GM12878 (cell line): ENCODE data around the gene DIO3. TPM values are rescaled to one million over a fixed set of nuclear protein-coding genes. Genes with fewer than 3 reads are reported as not detected.

Source experiments
- ATAC-seq: fragments of 200-7000 bp; cut with Tn5 transposase; 3 replicates; pipeline ENCODE4 v1.9.1; 2020; ENCODE audit warnings: mild to moderate bottlenecking, moderate library complexity
- BruUV-seq: library from RNA; stranded (reverse); fragments of 400-500 nt; replicated peaks from 2 replicates; lab custom pipeline; 2021; lab: Mats Ljungman, UMichigan
- CTCF ChIA-PET: fragments of 300-600 bp; sonication (Branson Sonifier 250); formaldehyde crosslinking; extraction: SDS; loops from one replicate; lab custom pipeline; 2021; ENCODE audit warnings: inconsistent platforms; lab: Yijun Ruan, JAX
- POLR2A ChIA-PET: fragments of 350-600 bp; formaldehyde crosslinking; extraction: SDS; loops from one replicate; lab custom pipeline; 2021; ENCODE audit warnings: inconsistent platforms; lab: Charles Lee
- RAD21 ChIA-PET: fragments of 300-600 bp; sonication (Branson Sonifier 250); formaldehyde crosslinking; loops from one replicate; lab custom pipeline; 2023; ENCODE audit warnings: antibody characterized with exemption; ENCODE audit not compliant: unreplicated experiment; lab: Charles Lee
- SMC1A ChIA-PET: fragments of 300-600 bp; sonication (Branson Sonifier 250); formaldehyde crosslinking; loops from one replicate; lab custom pipeline; 2023; ENCODE audit not compliant: unreplicated experiment, uncharacterized antibody; lab: Charles Lee
- DNase-seq: peaks from one replicate; pipeline ENCODE4 v3.0.0-alpha.2; 2011; ENCODE audit warnings: low read depth, low spot score
- FAIRE-seq: peaks from 3 replicates; lab custom pipeline; 2011; peaks lifted over from hg19 to GRCh38; lab: Jason Lieb, UNC
- H2AFZ ChIP-seq: 2 replicates; pipeline ENCODE4 v1.6.0; 2011; ENCODE audit warnings: low read depth, low read length, control low read depth; ENCODE audit not compliant: control insufficient read depth
- H3K27ac ChIP-seq: 2 replicates; pipeline ENCODE4 v1.5.1; 2011; ENCODE audit warnings: control low read depth; ENCODE audit not compliant: control insufficient read depth, insufficient read depth
- H3K27me3 ChIP-seq, 2 experiments: replicated peaks in 1 of 2; 2 replicates each; pipeline versions ENCODE4 v1.6.0 to v1.6.1; 2011; ENCODE audit warnings: low read length in 1 of 2; ENCODE audit not compliant: control insufficient read depth in 2 of 2, insufficient read depth in 2 of 2
- H3K36me3 ChIP-seq, 2 experiments: 2 replicates each; pipeline ENCODE4 v1.5.1; 2011; ENCODE audit warnings: low read length in 1 of 2; ENCODE audit not compliant: control insufficient read depth in 2 of 2, insufficient read depth in 2 of 2
- H3K4me1 ChIP-seq: 2 replicates; pipeline ENCODE4 v1.6.1; 2011; ENCODE audit warnings: mild to moderate bottlenecking, low read length, moderate library complexity, mixed read lengths; ENCODE audit not compliant: control insufficient read depth, insufficient read depth
- H3K4me2 ChIP-seq: 2 replicates; pipeline ENCODE4 v1.6.0; 2011; ENCODE audit warnings: control low read depth; ENCODE audit not compliant: control insufficient read depth, insufficient read depth
- H3K4me3 ChIP-seq: fragments of 200-600 bp; sonication (generic); 2 replicates; pipeline ENCODE4 v1.5.1; 2016
- H3K79me2 ChIP-seq: 2 replicates; pipeline ENCODE4 v1.6.0; 2011; ENCODE audit warnings: low read length; ENCODE audit not compliant: control insufficient read depth, insufficient read depth
- H3K9ac ChIP-seq: 2 replicates; pipeline ENCODE4 v1.8.0; 2011; ENCODE audit warnings: low read length, control low read depth, mixed read lengths; ENCODE audit not compliant: control insufficient read depth, insufficient read depth
- H3K9me3 ChIP-seq: replicated peaks from 3 replicates; pipeline ENCODE4 v1.5.1; 2011; ENCODE audit warnings: mild to moderate bottlenecking, low read length; ENCODE audit not compliant: control insufficient read depth, insufficient read depth
- H4K20me1 ChIP-seq: 2 replicates; pipeline ENCODE4 v1.6.0; 2011; ENCODE audit not compliant: control insufficient read depth, insufficient read depth
- ASH2L ChIP-seq: fragments of 300-600, 200-600 bp; sonication (generic); IDR thresholded peaks from 2 replicates; pipeline ENCODE4 v1.6.1; 2017; ENCODE audit warnings: low read depth, mild to moderate bottlenecking, borderline replicate concordance
- ATF7 ChIP-seq: fragments of 450-650 bp; IDR thresholded peaks from 2 replicates; pipeline ENCODE4 v1.6.1; 2016; ENCODE audit warnings: low read depth, mild to moderate bottlenecking
- BACH1 ChIP-seq: fragments of 450-650 bp; IDR thresholded peaks from 2 replicates; pipeline ENCODE4 v1.6.1; 2017; ENCODE audit warnings: mild to moderate bottlenecking, borderline replicate concordance
- BHLHE40 ChIP-seq, 2 experiments: fragments of 450-650 bp in 1 of 2; IDR thresholded peaks; 2 replicates each; pipeline ENCODE4 v1.6.1; 2011 to 2017; ENCODE audit warnings: low read depth in 2 of 2, borderline replicate concordance in 1 of 2, improper control_type of control experiment in 1 of 2, low read length in 1 of 2, mild to moderate bottlenecking in 1 of 2
- CTCF ChIP-seq, 3 experiments: IDR thresholded peaks in 2 of 3; conservative IDR thresholded peaks in 1 of 3; 2 replicates each; pipeline ENCODE4 v1.5.1; 2011; ENCODE audit warnings: low read depth in 3 of 3, low read length in 3 of 3, mild to moderate bottlenecking in 3 of 3, control low read depth in 2 of 3, moderate library complexity in 2 of 3, inconsistent platforms in 1 of 3, mixed read lengths in 1 of 3; ENCODE audit not compliant: control insufficient read depth in 2 of 3, insufficient read depth in 1 of 3; ENCODE audit errors: extremely low read depth in 1 of 3
- FOXK2 ChIP-seq: fragments of 450-650 bp; IDR thresholded peaks from 2 replicates; pipeline ENCODE4 v1.6.1; 2017; ENCODE audit warnings: mild to moderate bottlenecking, moderate library complexity
- KAT2A ChIP-seq: conservative IDR thresholded peaks from 2 replicates; pipeline ENCODE4 v1.6.1; 2011; ENCODE audit warnings: low read depth, low read length; ENCODE audit not compliant: control insufficient read depth
- LARP7 ChIP-seq: fragments of 450-650 bp; IDR thresholded peaks from 2 replicates; pipeline ENCODE4 v1.6.1; 2017; ENCODE audit warnings: mild to moderate bottlenecking
- NFIC ChIP-seq: IDR thresholded peaks from 2 replicates; pipeline ENCODE4 v1.6.1; 2012; ENCODE audit warnings: low read depth, mild to moderate bottlenecking, inconsistent platforms, low read length, moderate library complexity
- NKRF ChIP-seq: fragments of 450-650 bp; conservative IDR thresholded peaks from 2 replicates; pipeline ENCODE4 v1.6.1; 2017; ENCODE audit warnings: mild to moderate bottlenecking, moderate library complexity
- RAD51 ChIP-seq: fragments of 450-650 bp; IDR thresholded peaks from 2 replicates; pipeline ENCODE4 v1.6.1; 2016; ENCODE audit warnings: moderate library complexity, mild to moderate bottlenecking, inconsistent platforms
- RELA ChIP-seq: fragments of 450-650 bp; IDR thresholded peaks from 2 replicates; pipeline ENCODE4 v1.8.0; 2014; ENCODE audit warnings: borderline replicate concordance; ENCODE audit not compliant: partially characterized antibody
- SREBF1 ChIP-seq: IDR thresholded peaks from 2 replicates; pipeline ENCODE4 v1.6.1; 2012; ENCODE audit warnings: mild to moderate bottlenecking, low read length
- TARDBP ChIP-seq: IDR thresholded peaks from 2 replicates; pipeline ENCODE4 v1.6.1; 2016; ENCODE audit warnings: borderline replicate concordance
- YY1 ChIP-seq: IDR thresholded peaks from 2 replicates; pipeline ENCODE4 v1.6.1; 2011; ENCODE audit warnings: low read depth, mild to moderate bottlenecking, low read length
- WGBS: methylation state at CpG from one replicate; pipeline ENCODE4 v1.1.6; 2016; ENCODE audit warnings: low lambda C conversion rate; ENCODE audit not compliant: insufficient replicate concordance, insufficient coverage; ENCODE audit errors: missing lambda C conversion rate; 5-methylcytosine and 5-hydroxymethylcytosine counted together
- in situ Hi-C: fragments of 300-500 bp; cut with MboI; formaldehyde crosslinking; loops from 9 replicates; pipeline ENCODE4 v1.14.3; 2018; ENCODE audit warnings: mixed read lengths
- intact Hi-C: fragments of 100-400 bp; cut with micrococcal nuclease; formaldehyde crosslinking; loops from one replicate; pipeline ENCODE4 v1.14.2; 2022; ENCODE audit not compliant: unreplicated experiment
- polyA plus RNA-seq, 11 experiments: library from polyadenylated mRNA; depleted of rRNA in 4 of 11; unstranded in 6 of 11; stranded (reverse) in 5 of 11; fragments of >200 nt; fragmentation: Nextera tagmentation in 4 of 11; fragmentation: Illumina TruSeq in 1 of 11; extraction: Ambion mirVana in 4 of 11; extraction: Trizol in 1 of 11; gene quantifications; 1 replicate in 1 of 11; 2 replicates in 10 of 11; pipeline versions ENCODE4 v1.2.1 to v1.2.3, GENCODE V29; 2011 to 2016; ENCODE audit warnings: inconsistent platforms in 2 of 11, missing spikeins in 2 of 11, low read depth in 1 of 11
- total RNA-seq, 4 experiments: library from RNA; depleted of rRNA in 3 of 4; stranded (reverse); fragments of >200 nt in 3 of 4; fragmentation: Illumina TruSeq in 1 of 4; extraction: Trizol in 1 of 4; gene quantifications; 2 replicates each; pipeline versions ENCODE4 v1.2.1 to v1.2.3, GENCODE V29; 2013 to 2021

The DIO3 gene
- total and polyA plus RNA-seq, 10 of the 15 experiments (the other 5 are each of a cell fraction or from before 2014, with no cell fraction given): not detected

GRCh38 chr14:101591121-101591520 is 29.8 kb downstream of the DIO3 start:
- BruUV-seq: no TSS peak
- CTCF ChIA-PET: no interaction called here

GRCh38 chr14:101591582-101591981 is 30.3 kb downstream of the DIO3 start:
- 38% methylated on average over 5 of the region's 5 CpGs for WGBS
- ChIA-PET POLR2A (no interaction called here), CTCF (no interaction called here), SMC1A (no interaction called here), RAD21 (no interaction called here)
- no peak overlapping the region for H3K9ac ChIP-seq
- no peak for DNase-seq
- intact Hi-C loops (no loop called here), in situ Hi-C loops (no loop called here)
- no peaks in the 10 kb centered on the region; the same call in 2 of the 3 replicates for H3K9me3 ChIP-seq
- H3K4me2 ChIP-seq: no peak overlapping the region
- H3K36me3 ChIP-seq: no peaks in the 10 kb centered on the region
- H4K20me1 ChIP-seq: no peaks in the 10 kb centered on the region
- no peak overlapping the region for H3K4me3 ChIP-seq
- no peak for FAIRE-seq
- no peaks in the 10 kb centered on the region for H3K27me3 ChIP-seq
- H3K27ac ChIP-seq: no peak overlapping the region
- no peak overlapping the region for H2AFZ ChIP-seq
- no TSS peak for BruUV-seq
- TF ChIP-seq KAT2A (no peak), LARP7 (no peak), RELA (no peak), TARDBP (no peak), BHLHE40 (IDR thresholded peaks at IDR 0.05; ENCODE audit: borderline replicate concordance in 1 of 2, low read depth in 2 of 2, low read length in 1 of 2) (no peak), NKRF (no peak), RAD51 (no peak), NFIC (no peak), CTCF (IDR thresholded peaks at IDR 0.05 in 2 of 3, conservative IDR thresholded peaks at IDR 0.05 in 1 of 3; ENCODE audit: control insufficient read depth in 2 of 3, extremely low read depth in 1 of 3, insufficient read depth in 1 of 3, low read depth in 3 of 3, low read length in 3 of 3) (no peak), YY1 (no peak)
- ATAC-seq: no peak
- no peaks in the 10 kb centered on the region for H3K4me1 ChIP-seq
- no peaks in the 10 kb centered on the region for H3K79me2 ChIP-seq

More at GRCh38 chr14:101591121-101591520, 29.8 kb downstream of the DIO3 start:
- WGBS: 35% methylated on average over 5 of the region's 5 CpGs
- TF ChIP-seq ATF7: no peak
- no peak for TF ChIP-seq FOXK2
- TF ChIP-seq ASH2L: no peak
- no peak for TF ChIP-seq RELA
- no peak for TF ChIP-seq BACH1
- no peak for TF ChIP-seq SREBF1
- TF ChIP-seq, all 136 proteins: peak for 0
- Histone ChIP-seq H3K4me1 (no peaks in the 10 kb centered on the region), H3K36me3 (no peaks in the 10 kb centered on the region), H3K27ac (no peak overlapping the region), H3K4me3 (no peak overlapping the region), H3K27me3 (no peaks in the 10 kb centered on the region), H3K9ac (no peak overlapping the region), H3K4me2 (no peak overlapping the region), H3K79me2 (no peaks in the 10 kb centered on the region), H3K9me3 (no peaks in the 10 kb centered on the region; the same call in 2 of the 3 replicates), H4K20me1 (no peaks in the 10 kb centered on the region), H2AFZ (no peak overlapping the region)
- ChIA-PET SMC1A (no interaction called here), POLR2A (no interaction called here), RAD21 (no interaction called here)
- FAIRE-seq (no peak), ATAC-seq (no peak), DNase-seq (no peak)
- in situ Hi-C loops: no loop called here
- intact Hi-C loops: no loop called here
